GM10847 (cell line): ENCODE measurements around the gene LPCAT3.

Experiments
- POLR2A ChIP-seq: IDR thresholded peaks from 2 replicates; pipeline ENCODE4 v1.6.1; 2011; ENCODE audit not compliant: insufficient read length; ENCODE audit errors: extremely low read depth

LPCAT3 gene, protein sequence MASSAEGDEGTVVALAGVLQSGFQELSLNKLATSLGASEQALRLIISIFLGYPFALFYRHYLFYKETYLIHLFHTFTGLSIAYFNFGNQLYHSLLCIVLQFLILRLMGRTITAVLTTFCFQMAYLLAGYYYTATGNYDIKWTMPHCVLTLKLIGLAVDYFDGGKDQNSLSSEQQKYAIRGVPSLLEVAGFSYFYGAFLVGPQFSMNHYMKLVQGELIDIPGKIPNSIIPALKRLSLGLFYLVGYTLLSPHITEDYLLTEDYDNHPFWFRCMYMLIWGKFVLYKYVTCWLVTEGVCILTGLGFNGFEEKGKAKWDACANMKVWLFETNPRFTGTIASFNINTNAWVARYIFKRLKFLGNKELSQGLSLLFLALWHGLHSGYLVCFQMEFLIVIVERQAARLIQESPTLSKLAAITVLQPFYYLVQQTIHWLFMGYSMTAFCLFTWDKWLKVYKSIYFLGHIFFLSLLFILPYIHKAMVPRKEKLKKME

DNA sequence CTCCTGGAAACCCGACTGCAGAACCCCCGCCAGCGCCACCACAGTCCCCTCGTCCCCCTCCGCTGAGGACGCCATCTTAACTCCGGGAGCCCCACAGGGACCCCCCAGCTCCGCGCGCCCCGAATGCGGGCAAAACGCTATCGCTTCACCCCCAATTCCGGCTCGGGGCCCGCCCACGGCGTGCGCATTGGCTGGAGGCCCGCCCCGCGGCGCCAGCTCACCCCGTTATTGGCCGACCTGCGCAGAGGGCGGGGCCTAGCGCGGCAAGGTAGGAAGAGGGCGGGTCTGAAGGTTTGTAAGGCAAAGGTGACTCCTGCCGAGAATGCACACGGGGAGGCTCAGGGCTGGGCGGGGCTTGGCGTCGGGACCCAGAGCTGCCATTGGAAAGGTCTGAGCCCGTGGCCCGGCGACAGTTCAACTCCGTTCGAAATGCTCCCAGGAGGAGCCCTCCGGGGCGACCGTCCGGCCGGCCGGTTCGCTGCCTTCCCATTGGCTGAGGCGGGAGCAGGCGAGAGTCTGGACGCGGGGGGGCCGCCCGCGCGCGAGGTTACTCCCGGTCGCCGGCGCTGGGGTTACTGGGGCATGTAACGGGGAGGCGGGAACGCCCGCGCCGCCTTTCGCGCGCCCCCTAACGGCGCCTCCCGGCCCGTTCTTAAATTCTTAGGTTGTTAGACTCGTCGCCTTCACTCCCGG lies at the start of gene LPCAT3:
TSS of gene LPCAT3 (minus strand) at position 127 of the 693 bp plus-strand sequence. CDS start at position 75, 52 bp downstream.
- TF ChIP-seq POLR2A: peak; percentile 73

DNA sequence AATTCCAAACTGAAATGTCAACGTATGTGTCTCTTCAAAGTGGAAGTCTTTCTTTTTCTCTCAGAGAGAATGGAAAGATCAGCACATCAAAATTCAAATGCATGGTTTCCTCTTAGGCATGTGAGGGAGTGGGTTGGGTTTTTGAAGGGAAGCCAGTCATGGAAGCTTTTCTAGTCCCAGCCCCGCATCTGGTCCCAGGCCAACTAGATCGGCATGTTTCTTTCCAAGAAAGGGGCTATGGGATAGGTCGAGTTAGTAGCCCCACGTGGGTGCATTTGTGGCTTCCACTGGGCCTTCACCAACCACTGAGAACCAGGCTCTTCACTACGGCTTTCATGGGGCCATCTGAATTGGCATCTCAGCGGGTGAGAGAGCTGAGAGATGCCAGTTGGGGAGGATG lies 48.8 kb upstream of the LPCAT3 start:
- no peak for TF ChIP-seq POLR2A

DNA sequence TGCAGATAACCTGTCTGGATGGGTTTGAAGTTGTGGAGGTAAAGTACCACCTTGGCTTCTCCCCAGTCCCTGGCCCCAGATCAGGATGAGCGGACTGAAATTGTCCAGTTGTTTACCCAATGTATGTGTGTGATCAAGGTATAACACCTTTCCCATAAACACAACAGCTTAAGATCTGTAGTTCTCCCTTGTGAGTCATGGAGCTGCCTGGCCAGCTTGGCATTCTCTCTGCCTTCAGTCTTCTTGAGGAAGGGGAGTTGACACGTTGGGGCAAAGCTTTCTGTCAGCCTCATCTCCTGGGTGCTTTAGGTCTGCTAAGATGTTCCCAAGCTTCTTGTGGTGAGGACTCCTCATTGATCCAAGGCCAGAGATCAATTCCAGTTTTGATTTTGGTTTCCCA lies 48.3 kb upstream of the LPCAT3 start:
- no peak for TF ChIP-seq POLR2A

DNA sequence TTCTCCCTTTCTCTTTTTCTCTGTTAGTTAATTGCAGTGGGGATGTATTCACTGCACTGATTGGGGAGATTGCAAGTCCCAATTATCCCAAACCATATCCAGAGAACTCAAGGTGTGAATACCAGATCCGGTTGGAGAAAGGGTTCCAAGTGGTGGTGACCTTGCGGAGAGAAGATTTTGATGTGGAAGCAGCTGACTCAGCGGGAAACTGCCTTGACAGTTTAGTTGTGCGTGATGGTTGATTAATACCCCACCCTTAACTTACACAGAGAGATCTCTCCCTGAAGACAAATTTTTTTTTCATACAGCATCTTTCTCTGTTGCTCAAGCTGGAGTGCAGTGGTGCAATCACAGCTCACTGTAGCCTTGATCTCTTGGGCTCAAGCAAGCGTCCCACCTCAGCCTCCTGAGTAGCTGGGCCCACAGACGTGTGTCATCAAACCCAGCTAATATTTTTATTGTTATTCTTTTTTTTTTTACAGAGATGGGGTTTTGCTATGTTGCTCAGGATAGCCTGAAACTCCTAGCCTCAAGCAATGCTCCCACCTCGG lies 46.9 kb upstream of the LPCAT3 start:
- no peak for TF ChIP-seq POLR2A

DNA sequence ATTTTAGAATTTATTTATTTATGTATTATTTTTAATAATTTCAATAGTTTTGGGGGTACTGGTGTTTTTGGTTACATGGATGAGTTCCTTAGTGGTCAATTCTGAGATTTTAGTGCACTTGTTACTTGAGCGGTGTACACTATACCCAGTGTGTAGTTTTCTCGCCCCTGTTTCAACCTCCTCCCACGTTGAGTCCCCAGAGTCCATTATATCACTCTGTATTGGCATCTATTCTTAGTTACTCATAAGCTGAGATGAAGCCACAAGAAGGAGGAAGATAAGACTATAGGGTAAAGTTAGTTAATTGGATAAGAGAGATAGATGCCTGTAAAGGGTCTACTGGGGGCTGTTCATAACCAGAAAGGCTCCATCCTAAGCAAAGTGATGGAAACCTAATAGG lies 46.2 kb upstream of the LPCAT3 start:
- TF ChIP-seq POLR2A: no peak

DNA sequence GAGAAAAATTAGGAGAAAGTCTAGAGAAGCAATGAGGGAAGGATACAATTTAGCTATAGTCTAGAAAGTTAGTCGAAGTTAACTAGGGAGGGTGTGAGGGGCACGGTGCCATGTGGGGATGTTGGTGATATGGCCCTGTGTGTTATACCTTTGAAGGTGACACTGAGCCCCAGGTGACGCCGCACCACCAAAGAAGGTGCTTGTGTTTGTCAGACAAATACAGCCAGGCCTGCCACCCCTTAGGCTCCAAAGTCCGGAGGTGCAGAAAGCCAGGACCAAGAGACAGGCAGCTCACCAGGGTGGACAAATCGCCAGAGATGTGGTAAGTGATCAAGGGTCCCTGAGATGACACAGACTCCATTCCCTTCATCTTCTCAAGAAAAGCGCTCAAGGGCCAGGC lies 43.3 kb upstream of the LPCAT3 start:
- TF ChIP-seq POLR2A: no peak

DNA sequence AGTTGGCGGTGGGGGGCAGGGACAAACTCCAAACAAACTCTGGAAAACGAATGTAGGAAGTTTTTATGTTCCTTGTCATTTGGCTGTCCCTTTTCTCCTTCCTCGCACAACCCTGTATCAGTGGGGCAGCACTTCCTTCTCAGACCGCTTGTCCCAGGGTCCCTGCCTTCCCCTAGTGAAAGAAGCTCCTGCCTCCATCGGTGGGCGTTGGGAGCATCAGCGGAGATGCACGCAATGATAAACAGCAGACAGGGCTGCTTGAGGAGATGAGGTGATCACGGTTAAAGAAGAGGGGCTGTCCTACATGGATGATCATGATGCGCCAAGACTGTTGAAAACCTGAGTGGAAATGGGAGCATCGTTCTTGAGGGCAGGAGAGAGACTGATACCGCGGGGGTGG lies 42.9 kb upstream of the LPCAT3 start:
- TF ChIP-seq POLR2A: no peak

DNA sequence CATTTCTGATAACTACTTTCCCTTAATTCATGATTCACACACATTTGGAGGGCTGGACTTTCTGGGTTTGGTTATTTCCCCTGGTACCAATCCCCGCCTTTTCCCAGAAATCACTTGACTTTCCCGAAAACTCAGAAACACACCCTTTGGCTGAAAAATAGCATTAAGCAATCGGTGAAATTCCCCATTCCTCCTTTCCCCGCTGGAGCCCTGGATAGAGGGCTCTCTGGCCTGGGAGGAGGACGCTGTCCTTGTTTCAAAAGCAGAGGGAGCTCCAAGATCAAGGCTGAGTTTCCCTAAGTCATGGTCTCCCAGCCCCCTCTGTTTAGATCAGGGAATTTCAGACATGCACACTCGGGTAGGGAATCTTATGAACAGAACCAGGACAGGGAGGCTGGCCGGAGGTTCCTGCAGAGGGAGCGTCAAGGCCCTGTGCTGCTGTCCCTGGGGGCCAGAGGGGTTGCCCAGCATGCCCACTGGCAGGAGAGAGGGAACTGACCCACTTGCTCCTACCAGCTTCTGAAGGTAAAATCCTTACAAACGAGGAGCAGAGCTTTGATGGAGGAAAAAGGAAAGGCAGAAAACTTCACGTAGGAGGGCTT lies 42.2 kb upstream of the LPCAT3 start, which contains the start of gene C1S:
TSS of gene C1S (plus strand) at position 366 of the 602 bp plus-strand sequence. CDS start 1,195 bp downstream, outside the sequence.
- TF ChIP-seq POLR2A: no peak

DNA sequence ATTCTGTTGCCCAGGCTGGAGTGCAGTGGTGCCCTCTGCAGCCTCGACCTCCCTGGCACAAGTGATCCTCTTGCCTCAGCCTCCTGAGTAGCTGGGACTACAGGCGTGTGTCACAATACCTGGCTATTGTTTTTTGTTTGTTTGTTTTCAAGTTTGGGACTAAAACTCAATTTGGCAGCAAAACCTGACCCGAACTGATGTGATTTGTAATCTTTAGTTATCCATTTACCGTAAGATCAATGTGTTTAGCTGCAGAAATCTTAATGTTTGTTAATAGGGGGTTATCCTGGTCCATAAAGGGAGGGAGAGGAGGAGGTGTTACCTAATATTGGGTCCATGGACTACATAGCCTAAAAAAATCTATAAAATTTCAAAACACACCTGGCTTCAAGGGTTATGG lies 41.5 kb upstream of the LPCAT3 start:
- no peak for TF ChIP-seq POLR2A

DNA sequence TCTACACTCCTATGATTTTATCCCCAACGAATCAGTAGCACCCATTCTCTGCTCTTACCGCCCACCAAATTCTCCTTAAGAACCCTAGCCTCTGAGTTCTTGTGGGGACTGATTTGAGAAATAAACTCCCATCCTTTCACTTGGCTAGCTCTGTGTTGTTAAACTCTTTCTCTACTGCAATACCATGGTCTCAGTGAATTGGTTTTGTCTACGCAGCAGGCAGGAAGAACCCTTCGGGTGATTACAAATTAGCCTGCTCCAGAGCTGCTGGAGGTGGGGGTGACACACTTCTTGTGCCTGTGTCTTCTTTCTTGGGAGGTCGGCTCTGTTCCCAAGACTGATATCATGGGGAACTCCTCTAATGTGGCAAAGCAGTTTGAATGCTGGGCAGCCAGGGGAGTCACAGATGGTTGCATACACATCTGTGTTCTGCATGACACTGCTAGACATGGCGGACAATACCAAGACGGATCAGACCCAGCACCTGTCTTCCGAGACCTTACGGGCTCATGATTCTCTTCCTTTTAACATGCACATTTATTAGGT lies 40.6 kb upstream of the LPCAT3 start:
- TF ChIP-seq POLR2A: no peak

DNA sequence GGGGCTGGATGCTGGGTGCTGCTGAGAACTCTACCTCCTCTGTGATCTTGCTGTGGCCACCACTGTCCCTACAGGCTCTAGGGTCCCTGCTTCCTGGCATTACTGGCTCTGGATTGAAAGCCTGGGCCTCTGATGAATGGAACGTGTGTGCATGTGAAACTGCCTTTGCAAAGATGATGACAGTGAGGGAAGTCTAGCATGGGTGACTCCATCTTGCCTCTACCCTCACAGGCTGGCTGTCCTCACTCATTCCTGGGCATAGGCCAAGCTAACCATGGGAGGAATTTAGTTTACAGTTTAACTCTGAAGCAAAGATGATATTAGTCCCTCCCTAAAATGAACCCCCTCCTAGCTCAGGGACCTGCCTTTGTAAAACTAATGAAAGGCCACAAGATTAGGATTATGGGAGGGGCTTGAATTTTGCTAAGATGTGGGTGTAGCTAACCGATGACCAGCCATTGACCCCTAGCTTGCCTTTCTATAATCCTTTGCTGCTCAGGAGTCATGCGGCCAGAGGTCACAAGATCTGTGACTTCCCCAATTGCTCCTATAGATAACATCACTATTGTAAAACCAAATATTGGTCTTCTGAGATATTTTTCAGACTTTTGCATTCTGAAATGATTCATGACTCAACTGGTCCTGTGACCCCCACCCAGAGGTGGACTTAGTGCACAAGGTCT lies 40.0 kb upstream of the LPCAT3 start:
- no peak for TF ChIP-seq POLR2A

DNA sequence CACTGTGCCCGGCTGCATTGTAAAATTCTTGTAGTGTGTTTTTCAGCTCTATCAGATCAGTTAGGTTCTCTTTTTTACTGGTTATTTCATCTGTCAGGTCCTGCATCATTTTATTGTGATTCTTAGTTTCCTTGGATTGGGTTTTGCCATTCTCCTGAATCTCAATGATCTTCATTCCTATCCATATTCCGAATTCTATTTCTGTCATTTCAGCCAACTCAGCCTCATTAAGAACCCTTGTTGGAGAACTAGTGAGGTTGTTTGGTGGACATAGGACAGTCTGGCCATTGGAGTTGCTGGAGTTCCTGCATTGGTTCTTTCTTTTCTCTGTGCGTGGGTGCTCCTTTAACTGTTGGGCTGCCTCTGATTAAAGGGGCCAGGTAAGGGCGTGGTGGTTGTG lies 36.6 kb upstream of the LPCAT3 start:
- TF ChIP-seq POLR2A: no peak

DNA sequence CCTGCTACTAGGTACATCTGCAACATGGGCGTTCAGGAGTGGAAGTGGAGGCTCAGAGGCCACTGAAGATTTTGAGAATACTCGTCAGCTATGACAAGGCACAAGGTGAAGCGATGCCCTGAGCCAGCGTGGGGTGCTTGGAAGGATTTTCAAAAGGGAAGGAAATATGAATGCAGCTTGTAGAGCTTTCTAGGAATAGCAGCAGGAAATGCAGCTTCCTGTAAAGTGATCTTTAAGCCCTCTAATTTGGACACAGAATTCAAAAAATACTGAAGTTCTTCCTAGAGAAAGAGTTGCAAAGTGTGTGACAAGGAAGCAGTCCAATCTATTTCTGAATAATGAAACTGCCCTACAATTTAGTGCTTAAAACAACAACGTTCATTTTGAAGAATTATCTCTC lies 29.0 kb upstream of the LPCAT3 start:
- no peak for TF ChIP-seq POLR2A

DNA sequence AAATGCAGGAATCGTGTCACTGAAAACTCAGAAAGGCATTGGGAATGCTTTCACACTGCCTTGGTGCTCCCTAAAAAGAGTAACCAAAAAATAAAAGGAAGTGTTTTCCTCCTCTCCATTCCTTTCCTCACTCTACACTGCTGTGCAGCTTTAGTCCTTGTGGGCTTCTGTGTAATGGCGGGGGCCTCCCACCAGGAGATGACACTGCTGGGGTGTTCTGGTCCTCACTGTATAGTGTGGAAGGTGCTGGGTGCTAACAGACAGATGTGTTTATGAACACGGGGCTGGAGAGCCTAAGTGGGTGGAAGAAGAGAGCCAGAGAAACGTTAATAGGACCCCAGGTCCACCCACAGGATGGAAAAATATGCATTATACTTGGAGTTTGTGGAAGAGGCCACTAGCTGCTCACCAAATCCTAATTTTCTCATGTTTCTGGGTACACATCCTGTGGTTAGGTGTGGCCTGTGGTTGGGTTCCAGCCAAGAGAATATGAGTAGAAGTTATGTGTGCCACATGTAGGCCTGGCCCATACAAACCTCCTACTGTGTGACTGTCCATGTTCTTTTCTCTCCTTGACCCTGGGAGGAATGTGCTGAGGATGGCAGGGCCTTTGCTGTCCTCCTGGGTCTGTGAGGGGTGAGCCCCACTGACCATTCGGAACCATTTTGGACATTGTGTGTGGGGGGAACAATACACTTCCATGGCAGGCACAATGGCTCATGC lies 28.3 kb upstream of the LPCAT3 start:
- no peak for TF ChIP-seq POLR2A

DNA sequence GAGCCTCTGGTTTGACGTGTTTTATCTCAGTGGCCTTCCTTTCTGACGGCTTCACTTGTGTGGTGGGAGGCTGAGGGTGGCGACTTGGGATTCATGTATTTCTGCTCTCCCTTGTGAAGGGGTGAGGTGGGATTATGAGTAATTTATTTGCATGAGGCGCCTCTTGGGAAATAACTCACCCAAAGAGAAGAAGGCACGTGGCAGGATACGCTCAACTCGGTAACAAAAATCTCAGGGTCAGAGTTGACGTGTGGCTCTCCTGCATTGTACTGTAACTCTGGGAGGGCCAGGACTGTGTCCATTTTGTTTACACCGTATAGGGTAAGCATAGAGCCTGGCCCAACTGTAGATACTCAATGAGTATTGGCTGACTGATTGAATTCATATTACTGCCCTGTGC lies 27.6 kb upstream of the LPCAT3 start:
- no peak for TF ChIP-seq POLR2A

DNA sequence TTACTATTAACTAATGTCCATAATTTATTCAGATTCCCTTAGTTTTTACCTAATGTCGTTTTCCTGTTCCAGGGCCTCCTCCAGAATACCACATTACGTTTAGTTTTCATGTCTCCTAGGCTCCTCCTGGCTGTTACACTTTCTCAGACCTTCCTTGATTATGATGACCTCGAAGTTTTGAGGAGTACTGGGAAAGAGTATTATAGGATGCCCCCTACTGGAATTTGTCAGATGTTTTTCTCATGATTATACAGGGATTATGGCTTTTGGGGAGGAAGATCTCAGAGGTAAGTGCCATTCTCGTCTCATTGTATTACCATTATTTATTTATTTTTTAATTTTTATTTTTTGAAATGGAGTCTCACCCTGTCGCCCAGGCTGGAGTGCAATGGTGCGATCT lies 24.6 kb upstream of the LPCAT3 start:
- TF ChIP-seq POLR2A: no peak
